ENCODE results near the gene FAM120B.

FAM120B gene

DNA sequence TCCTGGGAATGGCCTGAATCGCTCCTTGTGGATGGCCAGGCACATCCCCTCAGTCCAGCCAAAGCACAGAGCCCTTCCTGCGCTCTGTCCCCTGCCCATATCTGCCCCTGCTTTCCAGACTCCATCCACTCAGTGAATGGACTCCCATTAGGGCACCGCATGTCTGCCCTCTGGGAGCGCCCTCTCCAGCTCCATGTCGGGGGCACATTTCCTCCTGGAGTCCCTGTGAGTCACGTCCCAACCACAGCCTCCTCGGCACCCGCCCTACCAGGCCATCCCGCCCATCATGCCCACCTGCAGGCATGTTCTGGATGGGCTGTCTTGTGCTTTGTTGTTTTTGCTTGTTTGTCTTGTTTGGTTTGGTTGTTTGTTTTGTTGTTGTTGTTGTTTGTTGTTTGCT, 149.8 kb downstream of the FAM120B start:
- no peaks in the 10 kb centered on the region for H3K36me3 Mint-ChIP-seq
- peaks cover 4% of the 10 kb centered on the region for H3K9me3 Mint-ChIP-seq
- H3K4me3 Mint-ChIP-seq: no peak overlapping the region
- no peak for ATAC-seq
- peaks cover 21% of the 10 kb centered on the region for H3K27me3 Mint-ChIP-seq
- H3K4me1 Mint-ChIP-seq: peaks cover 11% of the 10 kb centered on the region
- no peak overlapping the region for H3K27ac Mint-ChIP-seq

All from stimulated activated memory B cell treated with anti-CD40 and anti-IgM and Interleukin-4, amounts not matched to agents 10 μg/mL and 1 μg/mL and 100 μg/mL, for 72 hours (primary cell).